GM23338 (cell line): Measurements from ENCODE around the gene MBOAT7. TPM values are rescaled to one million over a fixed set of nuclear protein-coding genes. Genes with fewer than 3 reads are reported as not detected.

Source experiments
- ATAC-seq: fragments of 200-7000 bp; cut with Tn5 transposase; 3 replicates; pipeline ENCODE4 v1.9.1; 2020
- DNase-seq: peaks from one replicate; pipeline ENCODE4 v3.0.0-alpha.2; 2015; ENCODE audit warnings: low spot score
- H2AFZ ChIP-seq: fragments of 200-600 bp; sonication (generic); 2 replicates; pipeline ENCODE4 v1.8.0; 2016; ENCODE audit warnings: antibody characterized with exemption, mild to moderate bottlenecking, moderate library complexity
- H3F3A ChIP-seq: fragments of 200-600 bp; sonication (generic); replicated peaks from 2 replicates; pipeline ENCODE4 v1.8.0; 2017; ENCODE audit warnings: antibody characterized with exemption, mixed run types, low read depth
- H3K27ac ChIP-seq: fragments of 200-600 bp; sonication (generic); 2 replicates; pipeline ENCODE4 v1.6.1; 2016; ENCODE audit warnings: low read depth
- H3K27me3 ChIP-seq: fragments of 200-600 bp; sonication (generic); 2 replicates; pipeline ENCODE4 v1.8.0; 2016; ENCODE audit warnings: mild to moderate bottlenecking, mixed run types, moderate library complexity; ENCODE audit not compliant: insufficient read depth
- H3K36me3 ChIP-seq: fragments of 200-600 bp; sonication (generic); 2 replicates; pipeline ENCODE4 v1.8.0; 2016; ENCODE audit warnings: mild to moderate bottlenecking; ENCODE audit not compliant: insufficient read depth
- H3K4me1 ChIP-seq: fragments of 200-600 bp; sonication (generic); 2 replicates; pipeline ENCODE4 v1.8.0; 2016; ENCODE audit warnings: mild to moderate bottlenecking, moderate library complexity; ENCODE audit not compliant: insufficient read depth
- H3K4me2 ChIP-seq: fragments of 200-600 bp; sonication (generic); 2 replicates; pipeline ENCODE4 v1.7.1; 2017; ENCODE audit warnings: mixed run types
- H3K4me3 ChIP-seq: fragments of 200-600 bp; sonication (generic); 2 replicates; pipeline ENCODE4 v1.6.1; 2016; ENCODE audit warnings: mixed run types
- H3K79me2 ChIP-seq: fragments of 200-600 bp; sonication (generic); replicated peaks from 2 replicates; pipeline ENCODE4 v1.8.0; 2017; ENCODE audit warnings: mild to moderate bottlenecking; ENCODE audit not compliant: insufficient read depth
- H3K9me2 ChIP-seq: fragments of 200-600 bp; sonication (generic); 2 replicates; pipeline ENCODE4 v1.8.0; 2017; ENCODE audit not compliant: insufficient read depth
- H4K20me1 ChIP-seq: fragments of 200-600 bp; sonication (generic); replicated peaks from 2 replicates; pipeline ENCODE4 v1.8.0; 2017; ENCODE audit warnings: mild to moderate bottlenecking; ENCODE audit not compliant: insufficient read depth
- H3K27ac Mint-ChIP-seq: 2 replicates; pipeline ENCODE4 v1.8.0; 2020; ENCODE audit warnings: inconsistent platforms, mild to moderate bottlenecking, moderate library complexity, mixed read lengths
- H3K27me3 Mint-ChIP-seq: 3 replicates; pipeline ENCODE4 v1.8.0; 2022; ENCODE audit warnings: low read depth, mild to moderate bottlenecking, moderate library complexity, mixed read lengths, inconsistent platforms; ENCODE audit not compliant: insufficient read depth, poor library complexity
- H3K36me3 Mint-ChIP-seq: 3 replicates; pipeline ENCODE4 v1.8.0; 2021; ENCODE audit warnings: low read depth, mild to moderate bottlenecking, inconsistent platforms, moderate library complexity, mixed read lengths
- H3K4me1 Mint-ChIP-seq: 3 replicates; pipeline ENCODE4 v1.8.0; 2020; ENCODE audit warnings: mild to moderate bottlenecking, inconsistent platforms, mixed read lengths
- H3K4me3 Mint-ChIP-seq: 3 replicates; pipeline ENCODE4 v1.8.0; 2021; ENCODE audit warnings: moderate library complexity, mild to moderate bottlenecking, inconsistent platforms, mixed read lengths
- H3K9me3 Mint-ChIP-seq: 3 replicates; pipeline ENCODE4 v1.8.0; 2020; ENCODE audit warnings: moderate library complexity, mild to moderate bottlenecking, inconsistent platforms, mixed read lengths
- ETS1 ChIP-seq: IDR thresholded peaks from 2 replicates; pipeline ENCODE4 v1.6.1; 2016; ENCODE audit warnings: antibody characterized with exemption
- EZH2phosphoT487 ChIP-seq: fragments of 200-600 bp; sonication (generic); IDR thresholded peaks from one replicate; pipeline ENCODE4 v1.8.1; 2018; ENCODE audit warnings: antibody characterized with exemption; ENCODE audit not compliant: unreplicated experiment
- ZNF331 ChIP-seq: fragments of 250-450 bp; sonication (Bioruptor Pico); IDR thresholded peaks from 2 replicates; pipeline ENCODE4 v1.5.0; 2020; ENCODE audit warnings: low read depth, mild to moderate bottlenecking, moderate library complexity
- ZNF462 ChIP-seq: fragments of 250-450 bp; sonication (Bioruptor Pico); IDR thresholded peaks from 2 replicates; pipeline ENCODE4 v1.5.0; 2020; ENCODE audit warnings: mild to moderate bottlenecking, moderate library complexity
- polyA plus RNA-seq: library from polyadenylated mRNA; unstranded; fragments of >200 nt; fragmentation: Nextera tagmentation; extraction: Ambion mirVana; gene quantifications from 2 replicates; pipeline ENCODE4 v1.2.1, GENCODE V29; 2016
- total RNA-seq: library from RNA; depleted of rRNA; stranded (reverse); fragments of >200 nt; shearing (Covaris generic); gene quantifications from 2 replicates; pipeline ENCODE4 v1.2.3, GENCODE V29; 2014

Gene MBOAT7
- total and polyA plus RNA-seq, 2 experiments from 2014 or later: 77.8 to 184 TPM

- Histone ChIP-seq H4K20me1 (peaks cover 10% of the 10 kb centered on the region; the same call in 1 of the 2 replicates), H3K27ac (no peak overlapping the region), H3F3A (peaks cover 21% of the 10 kb centered on the region), H3K9me2 (no peaks in the 10 kb centered on the region), H3K79me2 (no peaks in the 10 kb centered on the region; the same call in 1 of the 2 replicates), H3K4me3 (no peak overlapping the region), H3K27me3 (no peaks in the 10 kb centered on the region), H3K36me3 (peaks cover 27% of the 10 kb centered on the region), H3K4me2 (no peak overlapping the region), H2AFZ (no peak overlapping the region), H3K4me1 (no peaks in the 10 kb centered on the region)
- Mint-ChIP-seq H3K36me3 (peaks cover 74% of the 10 kb centered on the region), H3K4me1 (no peaks in the 10 kb centered on the region; the same call in 2 of the 3 replicates), H3K4me3 (no peak overlapping the region; the same call in 2 of the 3 replicates), H3K27ac (no peak overlapping the region), H3K9me3 (no peaks in the 10 kb centered on the region; the same call in 2 of the 3 replicates), H3K27me3 (peaks cover 14% of the 10 kb centered on the region)
- ATAC-seq (no peak), DNase-seq (no peak)
- TF ChIP-seq EZH2phosphoT487: no peak
- TF ChIP-seq ZNF462: no peak
- no peak for TF ChIP-seq ETS1
- no peak for TF ChIP-seq ZNF331
Observed at GRCh38 chr19:54152878-54153524, 36.4 kb downstream of the MBOAT7 start.
